Panc1 (cell line): ENCODE results near the gene USP10. TPM values are rescaled to one million over a fixed set of nuclear protein-coding genes. Genes with fewer than 3 reads are reported as not detected.

ENCODE experiments used
- ATAC-seq: fragments of 200-7000 bp; cut with Tn5 transposase; 2 replicates; pipeline ENCODE4 v1.9.1; 2020; ENCODE audit warnings: mild to moderate bottlenecking, moderate library complexity
- BruUV-seq: library from RNA; stranded (reverse); fragments of 400-500 nt; replicated peaks from 2 replicates; lab custom pipeline; 2021; lab: Mats Ljungman, UMichigan
- CTCF ChIA-PET: fragments of 300-600 bp; sonication (Branson Sonifier 250); formaldehyde crosslinking; loops from one replicate; lab custom pipeline; 2022; ENCODE audit warnings: antibody characterized with exemption; lab: Charles Lee
- POLR2A ChIA-PET: fragments of 300-600 bp; sonication (Branson Sonifier 250); formaldehyde crosslinking; loops from one replicate; lab custom pipeline; 2022; ENCODE audit warnings: antibody characterized with exemption; lab: Charles Lee
- DNase-seq: peaks from one replicate; pipeline ENCODE4 v3.0.0-alpha.2; 2010; ENCODE audit warnings: low read depth, low spot score
- H3K27ac ChIP-seq: 2 replicates; pipeline ENCODE4 v1.5.1; 2011; ENCODE audit warnings: mild to moderate bottlenecking, low read length, inconsistent platforms
- H3K27me3 ChIP-seq: fragments of 200-500 bp; sonication (Bioruptor generic); 2 replicates; pipeline ENCODE4 v1.6.0; 2014; ENCODE audit warnings: low read length, inconsistent platforms; ENCODE audit not compliant: control insufficient read depth, insufficient read depth
- H3K36me3 ChIP-seq: fragments of 200-500 bp; sonication (Bioruptor generic); 2 replicates; pipeline ENCODE4 v1.5.1; 2014; ENCODE audit warnings: inconsistent platforms, mild to moderate bottlenecking, low read length, moderate library complexity; ENCODE audit not compliant: control insufficient read depth, insufficient read depth
- H3K4me1 ChIP-seq: 2 replicates; pipeline ENCODE4 v1.5.1; 2011; ENCODE audit warnings: inconsistent platforms, mild to moderate bottlenecking, low read length, moderate library complexity; ENCODE audit not compliant: control insufficient read depth, insufficient read depth
- H3K4me3 ChIP-seq, 2 experiments: 2 replicates each; pipeline ENCODE4 v1.5.1; 2011 to 2012; ENCODE audit warnings: low read depth in 2 of 2, low read length in 2 of 2, mild to moderate bottlenecking in 2 of 2, inconsistent platforms in 1 of 2, moderate library complexity in 1 of 2
- H3K9me3 ChIP-seq: fragments of 200-500 bp; sonication (Bioruptor generic); 2 replicates; pipeline ENCODE4 v1.5.1; 2014; ENCODE audit warnings: low read depth, mild to moderate bottlenecking, inconsistent platforms, low read length, moderate library complexity; ENCODE audit not compliant: control insufficient read depth, insufficient read depth
- CTCF ChIP-seq: fragments of 450-650 bp; IDR thresholded peaks from 2 replicates; pipeline ENCODE4 v1.5.1; 2017; ENCODE audit warnings: mild to moderate bottlenecking
- POLR2AphosphoS5 ChIP-seq: IDR thresholded peaks from 2 replicates; pipeline ENCODE4 v1.6.1; 2012; ENCODE audit warnings: mild to moderate bottlenecking, low read depth, low read length, moderate library complexity
- REST ChIP-seq, 2 experiments: IDR thresholded peaks; 2 replicates each; pipeline ENCODE4 v1.6.1; 2011 to 2012; ENCODE audit warnings: low read depth in 2 of 2, control low read depth in 1 of 2, low read length in 1 of 2, mild to moderate bottlenecking in 1 of 2, moderate library complexity in 1 of 2; ENCODE audit not compliant: insufficient read depth in 1 of 2
- SIN3A ChIP-seq: IDR thresholded peaks from 2 replicates; pipeline ENCODE4 v1.6.1; 2012; ENCODE audit warnings: low read depth, mild to moderate bottlenecking, low read length, moderate library complexity, borderline replicate concordance; ENCODE audit not compliant: insufficient read depth
- TCF7L2 ChIP-seq: IDR thresholded peaks from 2 replicates; pipeline ENCODE4 v1.6.1; 2011; ENCODE audit warnings: mild to moderate bottlenecking, low read depth, low read length, inconsistent platforms
- in situ Hi-C: cut with HindIII; loops from 2 replicates; pipeline ENCODE4 v1.10.0; 2016; ENCODE audit warnings: low sequenced_read_pairs, low pct_unique_long_range_greater_than_20kb
- intact Hi-C: fragments of 100-400 bp; cut with micrococcal nuclease; formaldehyde crosslinking; loops from one replicate; pipeline ENCODE4 v1.10.0; 2022; ENCODE audit not compliant: unreplicated experiment
- total RNA-seq: library from RNA; stranded (reverse); gene quantifications from one replicate; pipeline ENCODE4 v1.2.1, GENCODE V29; 2021; ENCODE audit not compliant: unreplicated experiment

USP10 gene
- total RNA-seq, 1 experiment from 2014 or later, result 77.4 TPM

- no TSS peak for BruUV-seq
- CTCF ChIA-PET, result no interaction called here
Observed at GRCh38 chr16:84716740-84717139, 16.9 kb downstream of the USP10 start.

GRCh38 chr16:84717484-84717883 is 17.7 kb downstream of the USP10 start:
- intact Hi-C loops (no loop called here), in situ Hi-C loops (no loop called here)
- Histone ChIP-seq H3K27me3 (no peaks in the 10 kb centered on the region), H3K4me1 (peaks cover 8% of the 10 kb centered on the region), H3K4me3 (no peak overlapping the region), H3K27ac (no peak overlapping the region), H3K36me3 (no peaks in the 10 kb centered on the region), H3K9me3 (no peaks in the 10 kb centered on the region)
- no peak for TF ChIP-seq REST (IDR thresholded peaks at IDR 0.05; ENCODE audit: insufficient read depth in 1 of 2, low read depth in 2 of 2, low read length in 1 of 2)
- no TSS peak for BruUV-seq
- POLR2A ChIA-PET, result no interaction called here
- CTCF ChIA-PET, result no interaction called here
- DNase-seq (no peak), ATAC-seq (no peak)

More at GRCh38 chr16:84716740-84717139, 16.9 kb downstream of the USP10 start:
- Histone ChIP-seq H3K27ac (no peak overlapping the region), H3K27me3 (no peaks in the 10 kb centered on the region), H3K36me3 (no peaks in the 10 kb centered on the region), H3K9me3 (no peaks in the 10 kb centered on the region), H3K4me1 (peaks cover 11% of the 10 kb centered on the region), H3K4me3 (no peak overlapping the region)
- ATAC-seq (no peak), DNase-seq (no peak)
- POLR2A ChIA-PET, result no interaction called here
- TF ChIP-seq REST (IDR thresholded peaks at IDR 0.05; ENCODE audit: insufficient read depth in 1 of 2, low read depth in 2 of 2, low read length in 1 of 2), result no peak
- TF ChIP-seq POLR2AphosphoS5, result no peak
- TF ChIP-seq CTCF, result no peak
- TF ChIP-seq TCF7L2, result no peak
- no peak for TF ChIP-seq SIN3A
- in situ Hi-C loops, result no loop called here
- intact Hi-C loops, result no loop called here
